ENCODE measurements around the gene CACNA2D1. TPM values are rescaled to one million over a fixed set of nuclear protein-coding genes. Genes with fewer than 3 reads are reported as not detected.

CACNA2D1 gene
- polyA plus RNA-seq, 2 of the 4 experiments (the other 2 are of a cell fraction): 18.0 to 32.9 TPM

DNA sequence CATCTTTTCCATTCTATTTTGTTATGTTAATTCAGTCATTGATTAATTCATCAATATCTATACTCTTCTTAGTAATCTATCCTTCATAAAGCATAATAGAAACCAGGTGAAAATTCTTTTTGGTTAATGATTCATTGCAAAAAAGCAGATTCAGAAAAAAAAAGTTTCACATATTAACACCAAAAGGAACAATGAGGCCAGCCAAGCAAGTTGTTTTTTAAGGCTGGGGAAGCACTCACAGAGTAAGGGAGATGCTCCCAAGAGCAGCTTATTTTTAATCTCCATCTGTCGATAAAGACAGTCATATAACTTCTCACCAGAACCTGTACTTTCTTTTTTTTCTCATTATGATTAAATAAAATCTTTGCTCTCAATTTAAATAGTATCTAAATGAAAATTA, 95.8 kb downstream of the CACNA2D1 start:
- no peak overlapping the region for H3K4me2 ChIP-seq
- H3K27ac ChIP-seq: no peak overlapping the region
- H3K4me1 ChIP-seq: no peaks in the 10 kb centered on the region
- WGBS (ENCODE audit: missing lambda C conversion rate): 95% methylated on average over 1 of the region's 1 CpG
- no peak for TF ChIP-seq JUNB (IDR thresholded peaks at IDR 0.05)
- TF ChIP-seq, protein P1, sequence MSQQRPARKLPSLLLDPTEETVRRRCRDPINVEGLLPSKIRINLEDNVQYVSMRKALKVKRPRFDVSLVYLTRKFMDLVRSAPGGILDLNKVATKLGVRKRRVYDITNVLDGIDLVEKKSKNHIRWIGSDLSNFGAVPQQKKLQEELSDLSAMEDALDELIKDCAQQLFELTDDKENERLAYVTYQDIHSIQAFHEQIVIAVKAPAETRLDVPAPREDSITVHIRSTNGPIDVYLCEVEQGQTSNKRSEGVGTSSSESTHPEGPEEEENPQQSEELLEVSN (IDR thresholded peaks at IDR 0.05; ENCODE audit: borderline replicate concordance, low read depth): no peak
- ATAC-seq: no peak
- H3K4me3 ChIP-seq: no peak overlapping the region
- no peaks in the 10 kb centered on the region for H3K9me3 ChIP-seq
- ChIA-PET CTCF (no interaction called here), POLR2A (no interaction called here)
- FAIRE-seq: no peak
- no peak for DNase-seq (ENCODE audit: low read depth in 1 of 2, low spot score in 1 of 2)

DNA sequence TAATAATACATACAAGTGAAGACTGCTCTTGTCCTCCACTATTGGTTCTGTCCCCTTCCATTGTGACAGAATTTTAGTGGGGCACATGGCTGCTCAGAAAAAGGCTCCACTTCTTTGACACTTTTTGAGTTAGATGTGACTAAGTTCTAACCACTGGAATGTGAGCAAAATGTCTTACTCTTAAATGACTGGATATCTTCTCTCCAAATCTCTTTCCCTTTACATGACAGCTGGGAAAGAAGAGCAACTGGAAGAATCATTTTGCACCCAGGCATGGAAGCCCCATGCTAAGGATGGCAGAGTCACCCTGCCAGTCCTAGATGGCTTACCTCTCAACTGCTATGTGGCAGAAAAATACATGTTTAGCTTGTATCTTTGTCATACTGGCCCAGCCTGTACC, 97.7 kb downstream of the CACNA2D1 start:
- ChIA-PET POLR2A (no interaction called here), CTCF (interaction anchor here (0.7 kb wide), 1 partner anchor 17 kb away, joined by 3 read pairs; no protein-coding TSS in a partner anchor)
- H3K4me2 ChIP-seq: no peak overlapping the region
- no peak overlapping the region for H3K27ac ChIP-seq
- no peaks in the 10 kb centered on the region for H3K4me1 ChIP-seq
- H3K4me3 ChIP-seq: no peak overlapping the region
- TF ChIP-seq RAD21 (conservative IDR thresholded peaks at IDR 0.05 in 1 of 2, IDR thresholded peaks at IDR 0.05 in 1 of 2) (no peak), NFE2L2 (conservative IDR thresholded peaks at IDR 0.05; ENCODE audit: low read length) (no peak), MAZ (IDR thresholded peaks at IDR 0.05; ENCODE audit: borderline replicate concordance, low read depth, low read length) (no peak), POLR2A (IDR thresholded peaks at IDR 0.05; ENCODE audit: low read length) (no peak), ZNF302 (CRISPR knock-in tag; IDR thresholded peaks at IDR 0.05) (no peak), FOSB (CRISPR knock-in tag; IDR thresholded peaks at IDR 0.05) (no peak), JUN (IDR thresholded peaks at IDR 0.05) (no peak), HOXA7 (CRISPR knock-in tag; IDR thresholded peaks at IDR 0.05) (no peak)
- TF ChIP-seq, protein P2, sequence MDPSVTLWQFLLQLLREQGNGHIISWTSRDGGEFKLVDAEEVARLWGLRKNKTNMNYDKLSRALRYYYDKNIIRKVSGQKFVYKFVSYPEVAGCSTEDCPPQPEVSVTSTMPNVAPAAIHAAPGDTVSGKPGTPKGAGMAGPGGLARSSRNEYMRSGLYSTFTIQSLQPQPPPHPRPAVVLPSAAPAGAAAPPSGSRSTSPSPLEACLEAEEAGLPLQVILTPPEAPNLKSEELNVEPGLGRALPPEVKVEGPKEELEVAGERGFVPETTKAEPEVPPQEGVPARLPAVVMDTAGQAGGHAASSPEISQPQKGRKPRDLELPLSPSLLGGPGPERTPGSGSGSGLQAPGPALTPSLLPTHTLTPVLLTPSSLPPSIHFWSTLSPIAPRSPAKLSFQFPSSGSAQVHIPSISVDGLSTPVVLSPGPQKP (IDR thresholded peaks at IDR 0.05; ENCODE audit: low read depth, low read length): no peak
- TF ChIP-seq, protein P3, sequence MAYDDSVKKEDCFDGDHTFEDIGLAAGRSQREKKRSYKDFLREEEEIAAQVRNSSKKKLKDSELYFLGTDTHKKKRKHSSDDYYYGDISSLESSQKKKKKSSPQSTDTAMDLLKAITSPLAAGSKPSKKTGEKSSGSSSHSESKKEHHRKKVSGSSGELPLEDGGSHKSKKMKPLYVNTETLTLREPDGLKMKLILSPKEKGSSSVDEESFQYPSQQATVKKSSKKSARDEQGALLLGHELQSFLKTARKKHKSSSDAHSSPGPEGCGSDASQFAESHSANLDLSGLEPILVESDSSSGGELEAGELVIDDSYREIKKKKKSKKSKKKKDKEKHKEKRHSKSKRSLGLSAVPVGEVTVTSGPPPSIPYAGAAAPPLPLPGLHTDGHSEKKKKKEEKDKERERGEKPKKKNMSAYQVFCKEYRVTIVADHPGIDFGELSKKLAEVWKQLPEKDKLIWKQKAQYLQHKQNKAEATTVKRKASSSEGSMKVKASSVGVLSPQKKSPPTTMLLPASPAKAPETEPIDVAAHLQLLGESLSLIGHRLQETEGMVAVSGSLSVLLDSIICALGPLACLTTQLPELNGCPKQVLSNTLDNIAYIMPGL (CRISPR knock-in tag; IDR thresholded peaks at IDR 0.05; ENCODE audit: borderline replicate concordance): no peak
- DNase-seq (ENCODE audit: low read depth in 1 of 2, low spot score in 1 of 2) (no peak), ATAC-seq (no peak), FAIRE-seq (no peak)
- no peaks in the 10 kb centered on the region for H3K9me3 ChIP-seq

DNA sequence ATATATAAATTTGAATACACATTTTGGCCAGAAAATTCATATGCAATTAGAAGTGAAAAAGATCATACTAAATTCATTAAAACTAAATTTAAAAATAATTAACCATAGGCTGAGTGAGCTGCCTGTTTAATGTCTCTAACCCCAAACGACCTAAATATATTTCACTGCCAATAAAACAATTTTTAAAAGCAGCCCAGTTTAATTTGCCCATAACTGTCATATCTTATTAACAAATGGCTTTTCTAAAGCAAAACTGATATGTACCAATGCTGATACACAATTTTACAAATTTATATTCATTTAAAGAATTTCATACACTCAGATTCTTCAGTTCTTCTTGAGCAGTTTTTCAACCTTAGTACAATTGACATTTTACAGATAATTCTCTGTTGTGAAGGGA, 99.9 kb downstream of the CACNA2D1 start:
- ChIA-PET POLR2A (no interaction called here), CTCF (no interaction called here)
- ATAC-seq: no peak
- H3K27ac ChIP-seq: no peak overlapping the region
- H3K4me1 ChIP-seq: no peaks in the 10 kb centered on the region
- FAIRE-seq: no peak
- DNase-seq (ENCODE audit: low read depth in 1 of 2, low spot score in 1 of 2): no peak
- no peak overlapping the region for H3K4me3 ChIP-seq
- TF ChIP-seq POLR2A (IDR thresholded peaks at IDR 0.05; ENCODE audit: low read length) (no peak), RARB (CRISPR knock-in tag; IDR thresholded peaks at IDR 0.05) (no peak), EHF (CRISPR knock-in tag; IDR thresholded peaks at IDR 0.05) (no peak), TP53 (CRISPR knock-in tag; IDR thresholded peaks at IDR 0.05) (no peak), JUNB (IDR thresholded peaks at IDR 0.05) (no peak)
- TF ChIP-seq, protein P4, sequence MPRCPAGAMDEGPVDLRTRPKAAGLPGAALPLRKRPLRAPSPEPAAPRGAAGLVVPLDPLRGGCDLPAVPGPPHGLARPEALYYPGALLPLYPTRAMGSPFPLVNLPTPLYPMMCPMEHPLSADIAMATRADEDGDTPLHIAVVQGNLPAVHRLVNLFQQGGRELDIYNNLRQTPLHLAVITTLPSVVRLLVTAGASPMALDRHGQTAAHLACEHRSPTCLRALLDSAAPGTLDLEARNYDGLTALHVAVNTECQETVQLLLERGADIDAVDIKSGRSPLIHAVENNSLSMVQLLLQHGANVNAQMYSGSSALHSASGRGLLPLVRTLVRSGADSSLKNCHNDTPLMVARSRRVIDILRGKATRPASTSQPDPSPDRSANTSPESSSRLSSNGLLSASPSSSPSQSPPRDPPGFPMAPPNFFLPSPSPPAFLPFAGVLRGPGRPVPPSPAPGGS (IDR thresholded peaks at IDR 0.05): no peak
- TF ChIP-seq, protein P5, sequence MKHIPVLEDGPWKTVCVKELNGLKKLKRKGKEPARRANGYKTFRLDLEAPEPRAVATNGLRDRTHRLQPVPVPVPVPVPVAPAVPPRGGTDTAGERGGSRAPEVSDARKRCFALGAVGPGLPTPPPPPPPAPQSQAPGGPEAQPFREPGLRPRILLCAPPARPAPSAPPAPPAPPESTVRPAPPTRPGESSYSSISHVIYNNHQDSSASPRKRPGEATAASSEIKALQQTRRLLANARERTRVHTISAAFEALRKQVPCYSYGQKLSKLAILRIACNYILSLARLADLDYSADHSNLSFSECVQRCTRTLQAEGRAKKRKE (CRISPR knock-in tag; IDR thresholded peaks at IDR 0.05; ENCODE audit: low read depth): no peak
- H3K4me2 ChIP-seq: no peak overlapping the region
- WGBS (ENCODE audit: missing lambda C conversion rate): 33% methylated on average over 1 of the region's 1 CpG
- no peaks in the 10 kb centered on the region for H3K9me3 ChIP-seq
